ENCODE results near the gene DDX1. TPM values are rescaled to one million over a fixed set of nuclear protein-coding genes. Genes with fewer than 3 reads are reported as not detected.

Gene DDX1
- total RNA-seq, 1 donor from 2014 or later, result 255 TPM

DNA sequence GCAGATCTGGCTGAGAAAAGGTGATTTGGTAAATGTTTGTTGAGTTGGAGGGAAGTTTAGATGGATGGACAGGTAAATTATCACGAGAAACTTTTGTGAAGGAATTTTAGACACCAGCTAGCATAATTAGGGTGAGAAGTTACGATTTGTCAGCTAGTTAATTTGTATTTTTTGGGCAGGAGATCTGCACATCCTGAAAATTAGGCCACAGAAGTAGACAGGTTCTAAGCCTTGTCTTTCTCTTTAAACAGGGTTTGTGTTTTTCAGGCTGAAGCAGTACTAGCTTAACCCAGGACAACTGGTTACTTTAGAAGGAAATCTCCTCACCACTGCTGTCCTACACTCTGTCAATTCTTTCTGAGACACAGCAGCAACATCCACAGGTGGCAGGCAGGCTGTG, 49.1 kb downstream of the DDX1 start:
- Mint-ChIP-seq H3K9me3 (ENCODE audit: unreplicated experiment) (peaks cover 6% of the 10 kb centered on the region), H3K36me3 (ENCODE audit: unreplicated experiment) (peaks cover 19% of the 10 kb centered on the region), H3K27me3 (ENCODE audit: unreplicated experiment) (peaks cover 3% of the 10 kb centered on the region), H3K27ac (ENCODE audit: unreplicated experiment) (no peak overlapping the region), H3K4me3 (ENCODE audit: unreplicated experiment) (no peak overlapping the region), H3K4me1 (ENCODE audit: low read depth, unreplicated experiment) (peaks cover 4% of the 10 kb centered on the region)
- DNase-seq, result no peak
- TF ChIP-seq, protein P1, sequence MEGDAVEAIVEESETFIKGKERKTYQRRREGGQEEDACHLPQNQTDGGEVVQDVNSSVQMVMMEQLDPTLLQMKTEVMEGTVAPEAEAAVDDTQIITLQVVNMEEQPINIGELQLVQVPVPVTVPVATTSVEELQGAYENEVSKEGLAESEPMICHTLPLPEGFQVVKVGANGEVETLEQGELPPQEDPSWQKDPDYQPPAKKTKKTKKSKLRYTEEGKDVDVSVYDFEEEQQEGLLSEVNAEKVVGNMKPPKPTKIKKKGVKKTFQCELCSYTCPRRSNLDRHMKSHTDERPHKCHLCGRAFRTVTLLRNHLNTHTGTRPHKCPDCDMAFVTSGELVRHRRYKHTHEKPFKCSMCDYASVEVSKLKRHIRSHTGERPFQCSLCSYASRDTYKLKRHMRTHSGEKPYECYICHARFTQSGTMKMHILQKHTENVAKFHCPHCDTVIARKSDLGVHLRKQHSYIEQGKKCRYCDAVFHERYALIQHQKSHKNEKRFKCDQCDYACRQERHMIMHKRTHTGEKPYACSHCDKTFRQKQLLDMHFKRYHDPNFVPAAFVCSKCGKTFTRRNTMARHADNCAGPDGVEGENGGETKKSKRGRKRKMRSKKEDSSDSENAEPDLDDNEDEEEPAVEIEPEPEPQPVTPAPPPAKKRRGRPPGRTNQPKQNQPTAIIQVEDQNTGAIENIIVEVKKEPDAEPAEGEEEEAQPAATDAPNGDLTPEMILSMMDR (IDR thresholded peaks at IDR 0.05; ENCODE audit: partially characterized antibody, unreplicated experiment), result no peak

DNA sequence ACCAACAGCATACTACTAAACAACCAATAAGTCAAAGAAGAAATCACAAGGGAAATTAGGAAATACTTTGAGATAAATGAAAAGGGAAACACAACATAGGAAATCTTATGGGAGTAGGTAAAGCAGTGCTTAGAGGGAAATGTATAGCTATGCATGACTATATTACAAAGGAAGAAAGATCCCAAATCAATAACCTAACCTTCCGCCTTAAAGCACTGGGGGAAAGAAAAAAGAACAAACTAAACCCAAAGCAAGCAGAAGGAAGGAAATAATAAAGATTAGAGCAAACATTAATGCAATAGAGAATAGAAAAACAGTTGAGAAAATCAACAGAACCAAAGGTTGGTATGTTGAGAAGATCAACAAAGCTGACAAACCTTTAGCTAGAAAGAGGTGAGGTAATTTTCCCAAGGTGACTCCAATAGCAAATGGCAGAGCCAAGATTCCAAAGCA, 49.9 kb downstream of the DDX1 start:
- H3K27ac Mint-ChIP-seq (ENCODE audit: unreplicated experiment), result no peak overlapping the region
- TF ChIP-seq, protein P1 (IDR thresholded peaks at IDR 0.05; ENCODE audit: partially characterized antibody, unreplicated experiment), result no peak
- DNase-seq, result no peak
- H3K9me3 Mint-ChIP-seq (ENCODE audit: unreplicated experiment), result peaks cover 6% of the 10 kb centered on the region
- H3K36me3 Mint-ChIP-seq (ENCODE audit: unreplicated experiment), result peaks cover 19% of the 10 kb centered on the region
- no peak overlapping the region for H3K4me3 Mint-ChIP-seq (ENCODE audit: unreplicated experiment)
- H3K4me1 Mint-ChIP-seq (ENCODE audit: low read depth, unreplicated experiment), result peaks cover 4% of the 10 kb centered on the region
- H3K27me3 Mint-ChIP-seq (ENCODE audit: unreplicated experiment), result peaks cover 3% of the 10 kb centered on the region

DNA sequence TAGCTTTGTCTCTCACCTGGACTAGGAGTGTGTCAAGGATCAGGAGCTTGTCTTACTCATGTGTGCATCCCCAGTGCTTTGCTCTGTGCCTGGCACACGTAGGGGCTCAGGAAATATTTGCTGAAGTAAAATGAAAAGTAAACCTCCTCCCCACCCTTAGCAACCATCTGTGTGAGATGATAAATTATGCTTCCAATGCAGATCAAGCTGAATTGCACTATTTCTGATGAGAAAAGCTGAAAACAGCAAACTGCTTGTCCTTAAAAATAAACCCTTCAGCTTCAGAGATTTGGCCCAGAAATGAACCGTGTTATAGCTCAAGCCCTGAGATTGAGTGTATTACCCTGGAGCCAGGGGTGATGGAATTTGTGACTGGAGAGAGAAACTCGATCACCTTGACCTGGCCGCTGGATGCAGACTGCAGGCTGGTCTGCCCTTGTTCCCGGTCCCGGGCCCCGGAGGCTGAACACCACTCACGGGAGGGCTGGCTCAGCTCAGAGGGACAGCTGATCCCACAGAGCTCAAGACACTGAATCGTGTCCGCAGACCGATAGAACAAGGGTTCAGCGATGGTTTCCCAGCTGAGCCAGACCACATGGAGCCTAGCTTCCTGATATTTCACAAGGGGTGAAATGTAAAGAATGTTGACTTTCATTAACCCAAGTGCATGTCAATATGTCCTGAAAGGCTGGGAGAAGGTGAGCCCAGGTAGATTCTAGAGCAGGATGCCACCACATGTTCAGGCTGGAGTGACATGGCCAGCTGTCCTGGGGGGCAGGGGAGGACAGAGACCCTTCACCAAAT, 50.5 kb downstream of the DDX1 start:
- Mint-ChIP-seq H3K27me3 (ENCODE audit: unreplicated experiment) (peaks cover 3% of the 10 kb centered on the region), H3K27ac (ENCODE audit: unreplicated experiment) (no peak overlapping the region), H3K4me1 (ENCODE audit: low read depth, unreplicated experiment) (peaks cover 4% of the 10 kb centered on the region), H3K9me3 (ENCODE audit: unreplicated experiment) (peaks cover 6% of the 10 kb centered on the region), H3K36me3 (ENCODE audit: unreplicated experiment) (peaks cover 19% of the 10 kb centered on the region), H3K4me3 (ENCODE audit: unreplicated experiment) (no peak overlapping the region)
- TF ChIP-seq, protein P1 (IDR thresholded peaks at IDR 0.05; ENCODE audit: partially characterized antibody, unreplicated experiment), result no peak
- no peak for DNase-seq

DNA sequence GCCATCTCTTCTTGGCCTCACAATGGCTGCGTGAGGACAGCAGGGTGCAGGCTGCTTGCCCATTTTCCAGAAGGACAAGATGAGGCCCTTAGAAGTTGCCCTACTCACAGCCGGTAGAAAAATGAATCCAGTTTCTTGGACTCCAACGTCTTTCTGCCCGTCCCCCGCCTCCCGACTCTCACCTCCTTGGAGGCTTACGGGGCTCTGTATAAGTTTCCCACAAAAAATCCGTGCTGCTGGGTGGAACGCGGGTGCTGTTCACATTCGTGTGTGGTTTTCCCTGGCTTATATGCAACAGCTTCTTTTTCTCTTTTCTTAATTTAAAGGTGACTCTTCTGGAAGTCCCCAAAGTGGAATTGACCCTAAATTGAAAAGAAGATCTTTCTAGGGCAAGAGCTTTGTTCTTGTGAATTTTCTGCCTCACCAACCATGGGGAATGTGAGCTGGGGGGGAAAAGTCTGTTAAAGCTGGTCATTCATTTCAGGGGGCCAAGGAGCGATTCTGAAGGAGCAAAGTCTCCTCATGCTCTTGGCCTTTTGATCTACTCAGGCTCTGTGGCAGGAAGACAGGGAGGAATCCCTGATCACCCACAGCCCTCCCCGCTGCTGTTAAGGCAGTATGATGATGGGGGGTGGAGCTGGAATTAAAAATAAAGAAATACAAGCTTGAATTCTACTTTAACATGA, 51.3 kb downstream of the DDX1 start:
- H3K27ac Mint-ChIP-seq (ENCODE audit: unreplicated experiment), result no peak overlapping the region
- peaks cover 19% of the 10 kb centered on the region for H3K36me3 Mint-ChIP-seq (ENCODE audit: unreplicated experiment)
- peaks cover 6% of the 10 kb centered on the region for H3K9me3 Mint-ChIP-seq (ENCODE audit: unreplicated experiment)
- no peak for DNase-seq
- H3K4me1 Mint-ChIP-seq (ENCODE audit: low read depth, unreplicated experiment), result no peaks in the 10 kb centered on the region
- H3K4me3 Mint-ChIP-seq (ENCODE audit: unreplicated experiment), result no peak overlapping the region
- H3K27me3 Mint-ChIP-seq (ENCODE audit: unreplicated experiment), result peaks cover 3% of the 10 kb centered on the region
- TF ChIP-seq, protein P1 (IDR thresholded peaks at IDR 0.05; ENCODE audit: partially characterized antibody, unreplicated experiment), result no peak

Data from glutamatergic neuron (in vitro differentiated cells).